T-cell (primary cell): ENCODE data around the gene LIMK2. TPM values are rescaled to one million over a fixed set of nuclear protein-coding genes. Genes with fewer than 3 reads are reported as not detected.

Experiments used
- ATAC-seq, 4 experiments: fragments of 200-7000 bp in 3 of 4; fragments of 150-1000 bp in 1 of 4; cut with Tn5 transposase; replicated peaks in 1 of 4; 1 replicate in 3 of 4; 2 replicates in 1 of 4; pipeline ENCODE4 v1.10.0; 2021; ENCODE audit warnings: moderate library complexity in 3 of 4, mild to moderate bottlenecking in 2 of 4, moderate number of reproducible peaks in 1 of 4
- CTCF ChIA-PET, 2 donors: fragments of 300-600 bp; sonication (Branson Sonifier 250); formaldehyde crosslinking; loops; one replicate each; lab custom pipeline; 2022; ENCODE audit warnings: antibody characterized with exemption in 2 of 2; lab: Charles Lee
- POLR2A ChIA-PET, 2 donors: fragments of 300-600 bp; sonication (Branson Sonifier 250); formaldehyde crosslinking; loops; one replicate each; lab custom pipeline; 2022; ENCODE audit warnings: antibody characterized with exemption in 2 of 2; lab: Charles Lee
- DNase-seq, 35 experiments: peaks; one replicate each; pipeline versions ENCODE4 v3.0.0 to v3.0.0-alpha.2; 2013 to 2023
- H3K27ac ChIP-seq: one replicate; pipeline ENCODE4 v1.5.1; 2013; ENCODE audit warnings: low read length
- H3K27me3 ChIP-seq, 2 experiments: replicated peaks in 1 of 2; 1 replicate in 1 of 2; 2 replicates in 1 of 2; pipeline versions ENCODE4 v1.6.1 to v1.7.0; 2013; ENCODE audit warnings: low read length in 1 of 2, mixed read lengths in 1 of 2; ENCODE audit not compliant: control insufficient read depth in 2 of 2, insufficient read depth in 2 of 2; ENCODE audit errors: extremely low read depth in 1 of 2
- H3K36me3 ChIP-seq, 2 donors: 1 replicate in 1 of 2; 2 replicates in 1 of 2; pipeline versions ENCODE4 v1.6.1 to v1.7.0; 2013; ENCODE audit warnings: low read length in 1 of 2; ENCODE audit not compliant: control insufficient read depth in 2 of 2, insufficient read depth in 1 of 2; ENCODE audit errors: extremely low read depth in 1 of 2
- H3K4me1 ChIP-seq, 2 experiments: 1 replicate in 1 of 2; 2 replicates in 1 of 2; pipeline versions ENCODE4 v1.6.1 to v1.7.0; 2013; ENCODE audit warnings: low read length in 2 of 2, mixed read lengths in 1 of 2; ENCODE audit not compliant: insufficient read depth in 2 of 2, control insufficient read depth in 1 of 2; ENCODE audit errors: extremely low read depth in 1 of 2
- H3K4me3 ChIP-seq, 2 donors: 1 replicate in 1 of 2; 2 replicates in 1 of 2; pipeline versions ENCODE4 v1.5.1 to v1.7.0; 2013; ENCODE audit warnings: mild to moderate bottlenecking in 2 of 2, low read length in 1 of 2, moderate library complexity in 1 of 2; ENCODE audit not compliant: control insufficient read depth in 1 of 2; ENCODE audit errors: extremely low read depth in 1 of 2
- H3K9me3 ChIP-seq: 2 replicates; pipeline ENCODE4 v1.7.0; 2013
- H3K27ac Mint-ChIP-seq, 2 donors: one replicate each; pipeline ENCODE4 v1.8.0; 2020 to 2021; ENCODE audit warnings: mild to moderate bottlenecking in 2 of 2, mixed read lengths in 2 of 2
- H3K27me3 Mint-ChIP-seq, 2 donors: one replicate each; pipeline ENCODE4 v1.8.0; 2021 to 2022; ENCODE audit warnings: mixed read lengths in 2 of 2
- H3K36me3 Mint-ChIP-seq: one replicate; pipeline ENCODE4 v1.8.0; 2021; ENCODE audit warnings: mixed read lengths
- H3K4me1 Mint-ChIP-seq, 3 donors: one replicate each; pipeline ENCODE4 v1.8.0; 2020 to 2022; ENCODE audit warnings: mixed read lengths in 3 of 3, mild to moderate bottlenecking in 1 of 3
- H3K4me3 Mint-ChIP-seq, 3 donors: one replicate each; pipeline ENCODE4 v1.8.0; 2020 to 2022; ENCODE audit warnings: mild to moderate bottlenecking in 3 of 3, mixed read lengths in 3 of 3, moderate library complexity in 3 of 3
- H3K9me3 Mint-ChIP-seq, 3 donors: one replicate each; pipeline ENCODE4 v1.8.0; 2020 to 2022; ENCODE audit warnings: mixed read lengths in 3 of 3
- WGBS: methylation state at CpG from one replicate; pipeline ENCODE4 v1.1.5; 2013; ENCODE audit warnings: missing lambda C conversion rate; ENCODE audit not compliant: insufficient coverage; 5-methylcytosine and 5-hydroxymethylcytosine counted together
- total RNA-seq, 35 experiments: library from RNA in 6 of 35; stranded (reverse) in 6 of 35; fragments of 120-200 nt in 1 of 35; gene quantifications; one replicate each; pipeline versions ENCODE4 v1.2.1 to v1.2.4 and lab custom pipeline; 2013 to 2026

The LIMK2 gene
- total RNA-seq, 5 donors from 2014 or later (not counting 1 experiment from before 2014, with no cell fraction given), result 21.5 to 31.5 (median 29.7) TPM

DNA sequence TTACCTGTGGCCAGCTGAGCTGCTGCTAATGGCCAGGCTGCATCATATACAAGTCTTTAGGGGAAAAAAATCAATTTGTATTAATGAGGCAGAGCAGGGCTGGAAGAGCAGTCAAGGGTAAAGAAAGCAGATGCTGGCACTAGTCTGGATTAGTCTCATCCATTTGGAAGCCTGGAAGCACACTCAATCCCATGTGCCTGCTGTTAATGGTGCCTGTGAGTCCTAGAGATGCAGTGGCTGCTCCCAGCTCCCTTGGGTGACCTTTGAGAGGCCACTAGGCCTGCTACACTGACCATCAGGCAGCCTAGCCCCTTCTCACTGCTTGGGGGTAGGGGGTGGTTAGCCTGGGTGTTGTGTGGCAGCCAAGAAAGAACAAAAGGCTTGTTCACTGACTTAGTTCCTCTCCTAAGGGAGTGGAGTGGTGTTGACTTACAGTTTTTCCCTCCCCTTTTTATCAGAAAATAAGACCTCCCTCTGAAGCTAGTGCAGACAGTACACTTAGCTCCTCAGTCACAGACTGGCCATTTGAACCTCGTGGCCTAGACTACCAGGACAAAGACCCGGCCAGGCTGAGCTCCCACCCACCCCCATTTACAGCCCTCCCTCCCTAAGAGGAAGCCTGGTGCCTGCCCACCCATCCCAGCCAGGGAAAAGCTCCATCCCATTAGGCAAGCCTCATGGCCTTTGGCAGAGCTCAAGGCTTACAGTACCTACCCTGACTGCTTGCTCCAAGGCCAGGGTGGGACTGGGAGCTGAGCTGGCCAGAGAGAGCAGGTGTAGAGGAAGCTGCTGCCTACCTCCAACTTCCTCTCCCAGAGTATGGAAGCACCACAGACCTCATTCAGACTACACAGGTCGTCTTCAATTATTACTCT is 72.4 kb downstream of the LIMK2 start:
- H3K9me3 Mint-ChIP-seq, result no peaks in the 10 kb centered on the region
- H3K4me1 Mint-ChIP-seq, result peaks cover 94 to 99% (median 98%) of the 10 kb centered on the region in 3 donors
- Histone ChIP-seq H3K4me1 (peaks cover 74 to 100% of the 10 kb centered on the region in 2 experiments), H3K27me3 (no peaks in the 10 kb centered on the region), H3K36me3 (peaks cover 0 to 90% of the 10 kb centered on the region in 2 donors), H3K27ac (peak overlapping the region; percentile 93), H3K9me3 (no peaks in the 10 kb centered on the region), H3K4me3 (peak overlapping the region; percentile 13 to 20)
- DNase-seq (peak in 1 of 35 experiments; percentile 25), ATAC-seq (no peak)
- H3K27me3 Mint-ChIP-seq, result no peaks in the 10 kb centered on the region
- H3K4me3 Mint-ChIP-seq, result peak overlapping the region; percentile 62 to 98 (median 93)
- whole genome bisulfite sequencing, result 37% methylated on average over 3 of the region's 3 CpGs
- H3K27ac Mint-ChIP-seq, result peak overlapping the region; percentile 99 to 100
- ChIA-PET POLR2A (interaction anchor here (0.6 to 1.4 kb wide), 4 partner anchors 11 to 40 kb away, joined by 3 to 5 read pairs (median 4); no protein-coding TSS in a partner anchor), CTCF (interaction anchor here (0.9 to 2.7 kb wide), 4 partner anchors 9 to 34 kb away, joined by 3 to 15 read pairs (median 6); no protein-coding TSS in a partner anchor)
- peaks cover 84% of the 10 kb centered on the region for H3K36me3 Mint-ChIP-seq

DNA sequence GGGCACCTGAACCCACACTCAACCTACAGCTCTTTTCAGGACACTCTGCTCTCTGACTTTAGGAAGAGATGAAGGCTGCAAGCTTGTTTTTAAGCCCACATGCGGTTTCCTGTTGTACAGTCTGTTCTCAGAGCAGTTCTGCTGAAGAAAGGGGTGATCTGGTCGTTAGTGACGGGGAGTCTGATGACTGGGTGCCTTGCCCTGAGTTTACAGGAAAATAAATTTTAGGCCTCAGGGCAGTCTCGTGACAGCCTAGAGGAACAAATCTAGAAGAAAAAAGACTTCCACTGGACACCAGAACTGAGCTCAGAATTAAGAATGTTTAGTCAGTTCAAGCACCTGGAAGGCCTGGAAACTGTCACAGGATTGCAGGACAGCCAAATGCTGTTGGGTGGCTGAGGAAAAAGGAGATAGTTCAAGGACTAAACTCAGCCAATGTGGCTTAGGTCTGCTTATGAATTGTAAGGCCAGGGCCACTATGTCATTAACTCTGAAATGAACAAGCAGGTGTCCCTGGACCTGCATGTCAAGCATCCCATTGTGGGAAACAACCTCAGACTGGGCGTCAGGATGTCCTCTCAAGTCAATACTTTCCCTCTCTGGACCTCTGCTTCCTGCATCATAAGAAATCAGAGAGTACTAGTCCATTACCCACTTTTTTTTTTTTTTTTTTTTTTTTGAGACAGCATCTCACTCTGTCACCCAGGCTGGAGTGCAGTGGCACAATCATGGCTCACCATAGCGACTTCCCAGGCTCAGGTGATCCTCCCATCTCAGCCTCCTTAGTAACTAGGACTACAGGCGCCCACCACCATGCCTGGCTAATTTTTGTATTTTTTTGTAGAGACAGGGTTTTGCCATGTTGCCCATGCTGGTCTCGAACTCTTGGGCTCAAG is 74.5 kb downstream of the LIMK2 start:
- Mint-ChIP-seq H3K9me3 (no peaks in the 10 kb centered on the region), H3K4me3 (peak overlapping the region; percentile 93 to 98 (median 97)), H3K27ac (peak overlapping the region; percentile 99 to 100), H3K4me1 (peaks cover 77 to 89% (median 86%) of the 10 kb centered on the region in 3 donors), H3K27me3 (no peaks in the 10 kb centered on the region), H3K36me3 (peaks cover 81% of the 10 kb centered on the region)
- H3K36me3 ChIP-seq, result peaks cover 0 to 75% of the 10 kb centered on the region in 2 donors
- H3K27ac ChIP-seq, result peak overlapping the region; percentile 93
- H3K4me1 ChIP-seq, result peaks cover 62 to 85% of the 10 kb centered on the region in 2 experiments
- peak; percentile 45 to 57 (median 52) for ATAC-seq
- ChIA-PET CTCF (interaction anchor here (0.5 to 2.7 kb wide), 4 partner anchors 10 to 26 kb away, joined by 3 to 15 read pairs (median 5); no protein-coding TSS in a partner anchor), POLR2A (interaction anchor here (0.5 to 1.8 kb wide), 9 partner anchors 7 to 997 kb away, joined by 3 to 12 read pairs (median 4); partner anchors contain the start of gene PATZ1 (in 1 of the 2))
- DNase-seq, result peak; percentile 36 to 91 (median 67)
- peak overlapping the region; percentile 0 to 6 for H3K4me3 ChIP-seq
- no peaks in the 10 kb centered on the region for H3K9me3 ChIP-seq
- 22% methylated on average over 4 of the region's 8 CpGs for WGBS
- no peaks in the 10 kb centered on the region for H3K27me3 ChIP-seq

DNA sequence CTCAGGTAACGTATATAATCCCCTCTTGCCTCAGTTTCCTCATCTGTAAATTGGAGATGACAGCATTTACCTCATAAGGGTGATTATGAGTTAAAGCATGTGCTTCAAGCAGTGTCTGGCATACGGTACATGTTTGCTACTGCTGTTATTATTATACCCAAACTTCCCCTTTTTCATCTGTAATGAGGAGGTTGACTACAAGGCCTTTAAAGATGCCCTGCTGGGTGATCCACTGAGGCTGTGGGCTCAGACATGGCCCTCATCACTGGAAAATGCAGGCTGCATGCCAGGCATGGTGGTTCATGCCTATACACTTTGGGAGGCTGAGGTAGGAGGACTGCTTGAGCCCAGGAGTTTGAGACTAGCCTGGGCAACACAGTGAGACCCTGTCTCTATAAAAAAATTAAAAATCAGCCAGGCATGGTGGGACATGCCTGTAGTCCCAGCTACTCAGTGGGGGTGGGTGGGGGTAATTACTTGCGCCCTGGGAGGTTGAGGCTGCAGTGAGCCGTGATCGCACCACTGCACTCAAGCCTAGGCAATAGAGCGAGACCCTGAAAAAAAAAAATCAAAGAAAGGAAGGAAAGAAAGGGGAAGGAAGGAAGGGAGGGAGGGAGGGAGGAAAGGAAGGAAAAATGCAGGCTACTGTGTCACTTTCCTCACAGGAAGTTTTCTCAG is 75.9 kb downstream of the LIMK2 start:
- peaks cover 0 to 61% of the 10 kb centered on the region in 2 donors for H3K36me3 ChIP-seq
- WGBS, result 63% methylated on average over 4 of the region's 6 CpGs
- peak overlapping the region; percentile 99 to 100 for H3K27ac Mint-ChIP-seq
- peaks cover 68 to 83% (median 77%) of the 10 kb centered on the region in 3 donors for H3K4me1 Mint-ChIP-seq
- no peaks in the 10 kb centered on the region for H3K27me3 ChIP-seq
- H3K4me3 Mint-ChIP-seq, result peak overlapping the region; percentile 93 to 98 (median 97)
- ChIA-PET POLR2A (interaction anchor here (0.5 to 5.4 kb wide), 10 partner anchors 8 to 172 kb away, joined by 3 to 65 read pairs (median 3); no protein-coding TSS in a partner anchor), CTCF (interaction anchor here in 1 of 2 donors (1.0 kb wide), 1 partner anchor 76 kb away, joined by 3 read pairs; no protein-coding TSS in a partner anchor)
- ATAC-seq (no peak), DNase-seq (peak in 1 of 35 experiments; percentile 15)
- no peaks in the 10 kb centered on the region for H3K9me3 Mint-ChIP-seq
- peak overlapping the region; percentile 93 for H3K27ac ChIP-seq
- peaks cover 52 to 78% of the 10 kb centered on the region in 2 experiments for H3K4me1 ChIP-seq
- H3K27me3 Mint-ChIP-seq, result no peaks in the 10 kb centered on the region
- peak overlapping the region; percentile 58 to 69 for H3K4me3 ChIP-seq
- H3K9me3 ChIP-seq, result no peaks in the 10 kb centered on the region
- peaks cover 76% of the 10 kb centered on the region for H3K36me3 Mint-ChIP-seq

DNA sequence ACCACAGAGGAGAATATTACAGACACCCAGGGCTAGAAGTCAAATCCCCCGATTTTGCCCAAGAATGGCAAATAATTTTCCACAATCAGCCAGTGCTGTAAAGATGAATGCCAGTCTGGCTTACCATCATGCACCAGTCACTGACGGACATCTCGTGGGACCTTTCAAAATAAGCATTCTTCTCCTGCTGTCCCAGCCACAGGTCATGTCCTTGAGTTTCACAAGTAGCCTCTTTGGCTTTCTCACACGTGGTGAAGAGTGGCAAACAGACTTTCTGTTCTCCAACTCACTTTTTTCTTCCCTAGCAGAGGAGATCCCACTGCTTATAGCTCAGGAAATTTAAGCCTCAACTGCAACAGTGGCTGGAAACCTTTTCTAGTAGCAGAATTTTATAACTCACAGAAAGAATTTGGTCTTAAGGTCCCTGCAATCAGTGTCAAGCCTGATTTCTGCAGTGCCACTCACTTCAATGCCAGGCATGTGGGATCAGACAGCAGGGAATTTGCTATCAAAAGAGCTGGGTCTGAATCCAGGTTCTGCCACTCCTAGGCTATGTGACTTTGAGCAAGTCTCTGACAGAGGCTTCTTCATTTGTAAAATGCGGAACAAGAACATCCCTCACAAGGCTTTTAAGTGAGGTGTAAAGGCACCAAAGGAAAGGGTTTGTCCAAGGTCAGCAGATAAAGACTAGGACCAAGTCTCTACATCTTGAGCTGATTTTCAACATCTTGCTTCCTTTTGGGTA is 76.6 kb downstream of the LIMK2 start:
- Mint-ChIP-seq H3K27me3 (no peaks in the 10 kb centered on the region), H3K4me1 (peaks cover 66 to 83% (median 75%) of the 10 kb centered on the region in 3 donors), H3K4me3 (peak overlapping the region; percentile 93 to 98 (median 97)), H3K36me3 (peaks cover 69% of the 10 kb centered on the region), H3K9me3 (no peaks in the 10 kb centered on the region), H3K27ac (peak overlapping the region; percentile 99 to 100)
- ChIA-PET CTCF (interaction anchor here in 1 of 2 donors (0.6 kb wide), 1 partner anchor 762 kb away, joined by 3 read pairs; no protein-coding TSS in a partner anchor), POLR2A (interaction anchor here (0.5 to 5.4 kb wide), 5 partner anchors 9 to 56 kb away, joined by 3 to 65 read pairs (median 10); no protein-coding TSS in a partner anchor)
- WGBS, result 42% methylated on average over 3 of the region's 5 CpGs
- peak overlapping the region; percentile 58 to 69 for H3K4me3 ChIP-seq
- H3K4me1 ChIP-seq, result peaks cover 50 to 76% of the 10 kb centered on the region in 2 experiments
- peaks cover 0 to 54% of the 10 kb centered on the region in 2 donors for H3K36me3 ChIP-seq
- peak overlapping the region; percentile 93 for H3K27ac ChIP-seq
- no peaks in the 10 kb centered on the region for H3K9me3 ChIP-seq
- H3K27me3 ChIP-seq, result no peaks in the 10 kb centered on the region
- peak in 1 of 35 experiments; percentile 20 for DNase-seq
- no peak for ATAC-seq

DNA sequence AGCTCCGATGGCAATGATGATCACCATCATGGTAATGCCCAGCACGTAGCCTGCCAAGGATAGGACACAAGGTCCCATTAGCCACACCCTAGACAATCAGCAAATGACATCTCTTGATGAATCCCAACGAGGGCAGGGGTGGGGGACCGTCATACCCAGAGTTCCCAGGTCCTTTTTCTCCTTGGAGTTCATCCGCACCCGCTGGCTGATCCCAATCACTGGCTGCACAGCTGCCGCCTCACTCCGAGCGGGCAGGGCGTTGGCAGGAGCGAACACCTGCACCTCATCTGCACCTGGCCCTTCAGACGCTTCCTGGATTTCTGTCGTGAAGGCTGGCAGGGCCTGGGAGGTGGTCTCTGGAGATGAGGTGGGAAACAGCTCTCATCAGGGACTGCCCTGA is 77.2 kb downstream of the LIMK2 start:
- 36% methylated on average over 9 of the region's 13 CpGs for WGBS
- H3K4me1 ChIP-seq, result peaks cover 50 to 74% of the 10 kb centered on the region in 2 experiments
- CTCF ChIA-PET, result interaction anchor here in 1 of 2 donors (0.5 to 1.7 kb wide), 4 partner anchors 24 to 762 kb away, joined by 3 to 10 read pairs (median 3); no protein-coding TSS in a partner anchor
- peak overlapping the region; percentile 93 for H3K27ac ChIP-seq
- peaks cover 0 to 48% of the 10 kb centered on the region in 2 donors for H3K36me3 ChIP-seq
- Mint-ChIP-seq H3K27ac (peak overlapping the region; percentile 99 to 100), H3K27me3 (no peaks in the 10 kb centered on the region), H3K36me3 (peaks cover 63% of the 10 kb centered on the region), H3K4me1 (peaks cover 67 to 83% (median 75%) of the 10 kb centered on the region in 3 donors), H3K4me3 (peak overlapping the region; percentile 93 to 98 (median 97)), H3K9me3 (no peaks in the 10 kb centered on the region)
- H3K27me3 ChIP-seq, result no peaks in the 10 kb centered on the region
- DNase-seq, result peak in 4 of 35 experiments; percentile 30 to 43 (median 37)
- no peaks in the 10 kb centered on the region for H3K9me3 ChIP-seq
- POLR2A ChIA-PET, result interaction anchor here (0.5 to 5.4 kb wide), 10 partner anchors 10 to 57 kb away, joined by 3 to 65 read pairs (median 8); no protein-coding TSS in a partner anchor
- ATAC-seq, result no peak
- H3K4me3 ChIP-seq, result peak overlapping the region; percentile 58 to 69
